Thyroid gland (tissue), 4 donors: ENCODE measurements around the gene GLI3.

ENCODE experiments used
- CTCF ChIP-seq, 6 experiments: fragments of 200-600 bp in 3 of 6; fragments of 450-650 bp in 3 of 6; sonication (generic) in 3 of 6; IDR thresholded peaks; one replicate each; pipeline ENCODE4 v1.5.1; 2016 to 2019; ENCODE audit warnings: antibody characterized with exemption in 6 of 6, mild to moderate bottlenecking in 2 of 6, inconsistent platforms in 1 of 6, moderate library complexity in 1 of 6
- POLR2A ChIP-seq, 2 donors: fragments of 450-650 bp; IDR thresholded peaks; one replicate each; pipeline ENCODE4 v1.6.1; 2017; ENCODE audit warnings: antibody characterized with exemption in 2 of 2, mild to moderate bottlenecking in 2 of 2, moderate library complexity in 1 of 2

GRCh38 chr7:42064534-42064933, 172.5 kb downstream of the GLI3 start:
- TF ChIP-seq CTCF (IDR thresholded peaks at IDR 0.05) (no peak), POLR2A (IDR thresholded peaks at IDR 0.05) (no peak)
